ENCODE measurements around the gene OSTC.
A peak's percentile ranks its signal among the peaks of the same experiment; 100 is the strongest.

Gene OSTC

GRCh38 chr4:108650212-108651013, at the start of gene OSTC:
Gene OSTC, plus strand, starts transcription at chr4:108650599. Its CDS starts 57 bp downstream, at chr4:108650656.
- DNase-seq = peak; percentile 94

GRCh38 chr4:108601106-108601505, 49.3 kb upstream of the OSTC start:
- DNase-seq = no peak

- DNase-seq = no peak
These were observed 48.9 kb upstream of the OSTC start for GRCh38 chr4:108601532-108601931.

GRCh38 chr4:108602163-108602562, 48.2 kb upstream of the OSTC start:
- no peak for DNase-seq

- no peak for DNase-seq
These were observed 43.2 kb upstream of the OSTC start for GRCh38 chr4:108607079-108607815.

GRCh38 chr4:108611365-108611764, 39.0 kb upstream of the OSTC start:
- no peak for DNase-seq

GRCh38 chr4:108612365-108612764, 38.0 kb upstream of the OSTC start:
- DNase-seq = no peak

GRCh38 chr4:108619372-108620100, 30.9 kb upstream of the OSTC start:
- DNase-seq = peak; percentile 21

- DNase-seq = peak; percentile 97
These were observed 30.1 kb upstream of the OSTC start, which contains the start of gene RPL34 for GRCh38 chr4:108620101-108620932. Gene RPL34, plus strand, starts transcription at chr4:108620576. Its CDS starts 1,384 bp downstream, at chr4:108621960.

GRCh38 chr4:108620933-108621905, 29.2 kb upstream of the OSTC start:
- DNase-seq = no peak

GRCh38 chr4:108622022-108622421, 28.4 kb upstream of the OSTC start:
- DNase-seq = peak; percentile 40

- no peak for DNase-seq
These were observed 27.6 kb upstream of the OSTC start for GRCh38 chr4:108622828-108623227.

- DNase-seq = no peak
These were observed 25.9 kb upstream of the OSTC start for GRCh38 chr4:108624263-108625056.

- DNase-seq = no peak
These were observed 24.3 kb upstream of the OSTC start for GRCh38 chr4:108626056-108626455.

GRCh38 chr4:108628411-108628810, 22.0 kb upstream of the OSTC start:
- no peak for DNase-seq

- no peak for DNase-seq
These were observed 15.2 kb upstream of the OSTC start for GRCh38 chr4:108635070-108635655.

- DNase-seq = no peak
These were observed 14.2 kb upstream of the OSTC start for GRCh38 chr4:108636246-108636645.

- DNase-seq = no peak
These were observed 12.5 kb upstream of the OSTC start for GRCh38 chr4:108637856-108638255.

- no peak for DNase-seq
These were observed 6.2 kb upstream of the OSTC start for GRCh38 chr4:108644237-108644636.

GRCh38 chr4:108646706-108647105, 3.7 kb upstream of the OSTC start:
- no peak for DNase-seq
